ENCODE results near the gene HYDIN. TPM values are rescaled to one million over a fixed set of nuclear protein-coding genes. Genes with fewer than 3 reads are reported as not detected.
A peak's percentile ranks its signal among the peaks of the same experiment; 100 is the strongest.

The HYDIN gene
- total and polyA plus RNA-seq, 11 donors, result 0.26 to 5.4 (median 1.5) TPM

- intact Hi-C loops (cut with DNase I), result loop anchor here in 6 of 10 donors (5.0 to 10.0 kb wide), 4 partner anchors 97 to 249 kb away; partner anchors contain the start of genes COG4 (in 3 of the 6) and SF3B3 (in 3 of the 6)
- ATAC-seq, result no peak
- TF ChIP-seq, protein P1, sequence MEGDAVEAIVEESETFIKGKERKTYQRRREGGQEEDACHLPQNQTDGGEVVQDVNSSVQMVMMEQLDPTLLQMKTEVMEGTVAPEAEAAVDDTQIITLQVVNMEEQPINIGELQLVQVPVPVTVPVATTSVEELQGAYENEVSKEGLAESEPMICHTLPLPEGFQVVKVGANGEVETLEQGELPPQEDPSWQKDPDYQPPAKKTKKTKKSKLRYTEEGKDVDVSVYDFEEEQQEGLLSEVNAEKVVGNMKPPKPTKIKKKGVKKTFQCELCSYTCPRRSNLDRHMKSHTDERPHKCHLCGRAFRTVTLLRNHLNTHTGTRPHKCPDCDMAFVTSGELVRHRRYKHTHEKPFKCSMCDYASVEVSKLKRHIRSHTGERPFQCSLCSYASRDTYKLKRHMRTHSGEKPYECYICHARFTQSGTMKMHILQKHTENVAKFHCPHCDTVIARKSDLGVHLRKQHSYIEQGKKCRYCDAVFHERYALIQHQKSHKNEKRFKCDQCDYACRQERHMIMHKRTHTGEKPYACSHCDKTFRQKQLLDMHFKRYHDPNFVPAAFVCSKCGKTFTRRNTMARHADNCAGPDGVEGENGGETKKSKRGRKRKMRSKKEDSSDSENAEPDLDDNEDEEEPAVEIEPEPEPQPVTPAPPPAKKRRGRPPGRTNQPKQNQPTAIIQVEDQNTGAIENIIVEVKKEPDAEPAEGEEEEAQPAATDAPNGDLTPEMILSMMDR (IDR thresholded peaks at IDR 0.05), result no peak
Measured at GRCh38 chr16:70774261-70774660, 456.3 kb downstream of the HYDIN start.

DNA sequence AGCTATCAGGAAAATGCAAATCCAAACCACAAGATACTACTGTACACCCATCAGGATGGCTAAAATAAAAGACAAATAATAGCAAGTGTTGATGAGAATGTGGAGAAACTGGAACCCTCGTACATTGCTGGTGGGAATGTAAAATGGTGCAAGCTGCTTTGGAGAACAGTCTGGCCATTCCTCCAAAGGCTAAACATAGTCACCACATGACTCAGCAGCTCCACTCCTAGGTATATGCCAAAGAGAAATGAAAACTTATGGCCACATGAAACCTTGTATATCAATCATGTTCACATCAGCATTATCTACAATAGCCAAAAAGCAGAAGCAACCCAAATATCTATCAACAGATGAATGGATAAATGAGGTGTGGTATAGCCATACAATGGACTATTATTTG, 458.0 kb downstream of the HYDIN start:
- DNase-seq (no peak), ATAC-seq (peak in 2 of 4 donors; percentile 23 to 47)
- Histone ChIP-seq H3K27ac (no peak overlapping the region), H3K4me1 (peaks cover 0 to 5% (median 0%) of the 10 kb centered on the region in 12 donors), H3K9me3 (no peaks in the 10 kb centered on the region), H3K4me3 (no peak overlapping the region), H3K36me3 (peaks cover 0 to 76% (median 10%) of the 10 kb centered on the region in 9 donors), H3K27me3 (no peaks in the 10 kb centered on the region)
- intact Hi-C loops (cut with DNase I), result loop anchor here in 6 of 10 donors (5.0 to 10.0 kb wide), 4 partner anchors 95 to 248 kb away; partner anchors contain the start of genes COG4 (in 3 of the 6) and SF3B3 (in 3 of the 6)
- WGBS, 4 donors, result 54 to 75% (median 62%) methylated on average over 1 of the region's 1 CpG
- TF ChIP-seq, protein P1 (IDR thresholded peaks at IDR 0.05), result no peak
- no peak for TF ChIP-seq POLR2A (IDR thresholded peaks at IDR 0.05)

More at GRCh38 chr16:70774261-70774660, 456.3 kb downstream of the HYDIN start:
- Histone ChIP-seq H3K27me3 (no peaks in the 10 kb centered on the region), H3K4me3 (no peak overlapping the region), H3K36me3 (peaks cover 0 to 77% (median 23%) of the 10 kb centered on the region in 9 donors), H3K9me3 (no peaks in the 10 kb centered on the region), H3K4me1 (peaks cover 0 to 5% (median 0%) of the 10 kb centered on the region in 12 donors), H3K27ac (no peak overlapping the region)
- 90 to 94% (median 91%) methylated on average over 13 of the region's 13 CpGs for WGBS, 4 donors
- DNase-seq, result no peak

DNA sequence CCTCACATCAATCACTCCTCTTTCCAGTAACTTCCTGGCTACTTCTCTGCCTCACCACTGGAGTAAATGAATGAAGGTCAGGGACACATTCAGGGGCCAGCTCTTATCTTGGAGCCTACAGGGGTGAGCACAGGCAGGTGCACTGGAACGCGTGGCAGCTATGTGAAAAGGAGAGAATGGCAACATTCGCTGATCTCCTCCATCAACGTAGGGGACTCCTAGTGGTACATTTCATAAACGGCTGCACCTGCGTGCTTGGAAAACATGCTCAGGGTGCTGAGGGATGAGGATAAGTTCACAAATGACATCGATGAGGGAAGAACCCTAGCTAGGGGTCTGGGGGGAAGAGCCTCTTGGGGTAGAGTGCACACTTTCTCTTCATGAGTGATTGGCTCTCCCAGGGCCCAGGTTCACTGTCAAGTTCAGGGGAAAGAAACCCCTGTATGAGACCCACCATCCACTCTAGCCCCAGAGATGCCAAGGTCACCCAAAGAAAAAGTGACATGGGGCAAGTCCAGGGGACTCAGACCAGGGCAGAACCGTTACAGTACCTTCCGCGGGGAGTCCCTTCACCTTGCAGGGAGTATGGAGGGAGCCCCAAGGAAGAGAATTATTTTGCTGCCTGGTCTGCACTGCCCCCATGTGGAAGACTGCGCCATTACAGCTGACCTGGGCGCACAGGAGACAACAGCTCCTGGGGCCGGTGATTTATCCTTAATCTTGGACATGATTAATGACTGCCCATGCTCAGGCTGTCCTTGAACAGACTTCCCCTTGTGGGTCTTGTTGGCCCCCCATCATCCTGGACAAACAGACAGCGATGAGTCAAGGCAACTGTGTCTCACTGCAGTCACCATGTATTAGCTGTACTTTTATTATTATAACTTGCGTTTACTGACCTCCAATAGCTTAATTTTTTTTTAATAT, 459.6 kb downstream of the HYDIN start:
- Histone ChIP-seq H3K9me3 (no peaks in the 10 kb centered on the region), H3K4me3 (no peak overlapping the region), H3K36me3 (peaks cover 0 to 79% (median 13%) of the 10 kb centered on the region in 9 donors), H3K4me1 (peaks cover 0 to 5% (median 0%) of the 10 kb centered on the region in 12 donors), H3K27ac (no peak overlapping the region), H3K27me3 (no peaks in the 10 kb centered on the region)
- 45 to 53% (median 46%) methylated on average over 15 of the region's 15 CpGs for WGBS, 4 donors
- DNase-seq (peak in 2 of 5 donors; percentile 35 to 50), ATAC-seq (peak in 3 of 4 donors; percentile 55 to 80 (median 69))
- intact Hi-C loops (cut with DNase I), result loop anchor here (2.0 to 10.0 kb wide), 6 partner anchors 90 to 246 kb away; partner anchors contain the start of genes COG4 (in 3 of the 10) and SF3B3 (in 3 of the 10)
- TF ChIP-seq, protein P1 (IDR thresholded peaks at IDR 0.05), result peak; percentile 89 to 99 (median 95)
- TF ChIP-seq POLR2A (IDR thresholded peaks at IDR 0.05), result no peak

DNA sequence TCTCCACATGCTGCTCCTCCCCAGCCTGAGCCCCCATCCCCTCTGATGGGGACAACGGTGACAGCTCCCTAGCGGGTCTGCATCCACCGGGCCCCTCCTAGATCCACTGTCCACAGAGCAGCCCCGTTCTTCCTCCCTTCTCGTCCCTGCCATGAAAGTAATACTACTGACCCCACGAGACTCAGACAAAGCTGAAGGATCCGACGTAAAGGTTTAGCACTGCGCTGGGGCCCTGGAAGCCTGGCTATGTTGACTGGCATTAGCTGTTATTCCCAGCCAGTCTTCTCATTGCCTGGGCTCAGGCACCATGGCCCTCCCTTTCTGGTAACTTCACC, 460.3 kb downstream of the HYDIN start:
- Histone ChIP-seq H3K36me3 (peaks cover 0 to 79% (median 13%) of the 10 kb centered on the region in 9 donors), H3K27me3 (no peaks in the 10 kb centered on the region), H3K9me3 (no peaks in the 10 kb centered on the region), H3K4me3 (no peak overlapping the region), H3K27ac (no peak overlapping the region), H3K4me1 (peaks cover 0 to 5% (median 0%) of the 10 kb centered on the region in 12 donors)
- no peak for DNase-seq
- no peak for ATAC-seq
- TF ChIP-seq POLR2A (IDR thresholded peaks at IDR 0.05), result no peak
- TF ChIP-seq, protein P1 (IDR thresholded peaks at IDR 0.05), result no peak
- WGBS, 4 donors, result 91 to 96% (median 93%) methylated on average over 9 of the region's 9 CpGs
- intact Hi-C loops (cut with DNase I), result loop anchor here (2.0 to 10.0 kb wide), 6 partner anchors 89 to 245 kb away; partner anchors contain the start of genes COG4 (in 3 of the 10) and SF3B3 (in 3 of the 10)

Data from heart left ventricle (tissue), 16 donors.